BJ (cell line): ENCODE measurements around the gene FGF16. TPM values are rescaled to one million over a fixed set of nuclear protein-coding genes. Genes with fewer than 3 reads are reported as not detected.
A peak's percentile ranks its signal among the peaks of the same experiment; 100 is the strongest.

ENCODE experiments used
- CTCF ChIA-PET: fragments of 350-600 bp; formaldehyde crosslinking; extraction: SDS; loops from one replicate; lab custom pipeline; 2021; ENCODE audit warnings: antibody characterized with exemption, inconsistent platforms; lab: Yijun Ruan, JAX
- POLR2A ChIA-PET: fragments of 300-600 bp; sonication (Branson Sonifier 250); formaldehyde crosslinking; extraction: SDS; loops from one replicate; lab custom pipeline; 2021; ENCODE audit warnings: antibody characterized with exemption; lab: Charles Lee
- DNase-seq: peaks from one replicate; pipeline ENCODE4 v3.0.0-alpha.2; 2011; ENCODE audit warnings: low read depth
- H3K27me3 ChIP-seq: 2 replicates; pipeline ENCODE4 v1.6.0; 2011; ENCODE audit warnings: low read length; ENCODE audit not compliant: control insufficient read depth, insufficient read depth
- H3K36me3 ChIP-seq: 2 replicates; pipeline ENCODE4 v1.5.1; 2011; ENCODE audit warnings: low read length; ENCODE audit not compliant: control insufficient read depth, insufficient read depth
- H3K4me3 ChIP-seq: 2 replicates; pipeline ENCODE4 v1.5.1; 2011; ENCODE audit warnings: low read depth, mild to moderate bottlenecking, control low read depth, low read length
- polyA plus RNA-seq: library from polyadenylated mRNA; depleted of rRNA; stranded (reverse); fragments of >200 nt; gene quantifications from 2 replicates; pipeline ENCODE4 v1.2.3, GENCODE V29; 2011
- TF ChIP-seq, protein P1 (sequence below): IDR thresholded peaks from 2 replicates; pipeline ENCODE4 v1.5.1; 2011; ENCODE audit warnings: low read depth, mild to moderate bottlenecking, control low read depth, inconsistent platforms, low read length, moderate library complexity; ENCODE audit not compliant: insufficient read depth

The FGF16 gene
- polyA plus RNA-seq, 1 experiment, result not detected

DNA sequence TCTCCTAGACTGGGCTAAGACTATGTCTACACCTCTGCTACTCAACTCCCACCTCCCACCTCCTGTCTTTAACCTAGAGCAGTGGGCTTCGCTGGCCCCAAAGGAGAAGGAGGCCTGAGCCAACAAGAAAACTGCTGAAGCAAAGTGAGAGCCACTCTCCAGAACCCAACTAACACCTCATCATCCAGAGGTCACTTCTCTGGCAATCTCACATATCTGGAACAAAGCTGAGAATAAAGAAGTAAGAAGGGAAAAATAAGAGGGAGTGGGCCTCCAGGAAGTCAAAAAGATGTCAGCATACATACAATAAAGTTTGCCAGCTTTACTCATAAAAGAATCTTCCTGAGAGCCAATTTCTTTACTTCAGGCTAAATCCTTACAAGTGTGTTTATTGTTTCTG is 18.6 kb upstream of the FGF16 start:
- H3K27me3 ChIP-seq, result no peaks in the 10 kb centered on the region
- ChIA-PET CTCF (no interaction called here), POLR2A (no interaction called here)
- no peak for DNase-seq
- H3K4me3 ChIP-seq, result no peak overlapping the region
- H3K36me3 ChIP-seq, result no peaks in the 10 kb centered on the region
- TF ChIP-seq, protein P1, sequence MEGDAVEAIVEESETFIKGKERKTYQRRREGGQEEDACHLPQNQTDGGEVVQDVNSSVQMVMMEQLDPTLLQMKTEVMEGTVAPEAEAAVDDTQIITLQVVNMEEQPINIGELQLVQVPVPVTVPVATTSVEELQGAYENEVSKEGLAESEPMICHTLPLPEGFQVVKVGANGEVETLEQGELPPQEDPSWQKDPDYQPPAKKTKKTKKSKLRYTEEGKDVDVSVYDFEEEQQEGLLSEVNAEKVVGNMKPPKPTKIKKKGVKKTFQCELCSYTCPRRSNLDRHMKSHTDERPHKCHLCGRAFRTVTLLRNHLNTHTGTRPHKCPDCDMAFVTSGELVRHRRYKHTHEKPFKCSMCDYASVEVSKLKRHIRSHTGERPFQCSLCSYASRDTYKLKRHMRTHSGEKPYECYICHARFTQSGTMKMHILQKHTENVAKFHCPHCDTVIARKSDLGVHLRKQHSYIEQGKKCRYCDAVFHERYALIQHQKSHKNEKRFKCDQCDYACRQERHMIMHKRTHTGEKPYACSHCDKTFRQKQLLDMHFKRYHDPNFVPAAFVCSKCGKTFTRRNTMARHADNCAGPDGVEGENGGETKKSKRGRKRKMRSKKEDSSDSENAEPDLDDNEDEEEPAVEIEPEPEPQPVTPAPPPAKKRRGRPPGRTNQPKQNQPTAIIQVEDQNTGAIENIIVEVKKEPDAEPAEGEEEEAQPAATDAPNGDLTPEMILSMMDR, result no peak

DNA sequence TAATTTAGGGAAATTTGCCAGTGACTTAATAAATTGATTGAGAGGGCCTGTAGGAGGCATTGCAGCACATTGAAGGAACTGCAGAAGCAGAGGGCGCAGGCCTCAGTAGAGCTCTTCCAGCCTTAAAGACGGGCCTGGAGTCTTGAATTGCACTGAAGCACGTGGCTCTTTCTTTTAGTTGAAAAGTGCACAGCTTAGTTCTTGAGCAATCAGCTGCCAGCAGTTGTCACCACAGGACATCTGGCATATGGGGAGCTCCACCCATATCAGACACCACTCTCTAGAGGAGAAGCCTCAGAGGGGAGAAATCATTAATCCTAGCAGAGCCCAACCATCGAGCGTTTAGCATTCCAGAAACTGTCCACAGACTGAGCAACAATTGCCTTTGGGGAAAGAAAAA is 16.0 kb upstream of the FGF16 start:
- Histone ChIP-seq H3K27me3 (no peaks in the 10 kb centered on the region), H3K4me3 (no peak overlapping the region), H3K36me3 (no peaks in the 10 kb centered on the region)
- TF ChIP-seq, protein P1, result no peak
- DNase-seq, result peak; percentile 58
- CTCF ChIA-PET, result interaction anchor here (0.7 kb wide), 1 partner anchor 41 kb away, joined by 3 read pairs; no protein-coding TSS in a partner anchor
- POLR2A ChIA-PET, result no interaction called here

DNA sequence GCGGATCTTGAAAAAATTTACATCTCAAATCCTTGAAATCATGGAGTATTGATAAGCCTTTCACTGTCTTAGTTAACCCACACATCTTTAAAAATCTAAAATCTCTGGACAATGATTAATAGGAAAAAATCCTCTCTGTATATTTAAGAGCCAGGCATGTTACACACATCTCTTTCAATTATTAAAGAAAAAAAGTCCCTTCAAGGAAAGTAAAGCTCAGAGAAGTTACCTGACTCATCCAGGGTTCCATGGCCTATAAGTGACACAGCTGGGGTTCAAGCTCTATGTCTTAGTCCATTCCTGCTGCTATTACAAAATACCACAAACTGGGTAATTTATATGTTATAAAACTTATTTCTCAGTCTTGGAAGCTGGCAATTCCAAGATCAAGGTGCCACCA is 14.2 kb upstream of the FGF16 start:
- TF ChIP-seq, protein P1, result no peak
- H3K27me3 ChIP-seq, result no peaks in the 10 kb centered on the region
- no peak for DNase-seq
- H3K36me3 ChIP-seq, result no peaks in the 10 kb centered on the region
- CTCF ChIA-PET, result no interaction called here
- H3K4me3 ChIP-seq, result no peak overlapping the region
- POLR2A ChIA-PET, result no interaction called here

DNA sequence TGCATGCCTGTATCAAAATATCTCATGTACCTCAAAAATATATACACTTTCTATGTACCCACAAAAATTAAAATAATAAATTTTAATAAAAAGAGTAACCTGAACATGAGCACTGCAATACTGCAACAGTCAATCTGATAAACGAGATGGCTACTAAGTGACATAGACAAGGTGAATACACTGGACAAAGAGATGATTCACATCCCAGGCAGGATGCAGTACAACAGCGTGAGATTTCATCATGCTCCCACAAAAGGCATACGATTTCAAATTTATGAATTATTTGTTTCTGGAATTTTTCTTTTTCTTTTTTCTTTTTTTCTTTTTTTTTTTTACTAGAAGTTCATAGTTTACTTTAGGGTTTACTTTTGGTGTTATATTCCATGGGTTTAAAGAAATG is 12.2 kb upstream of the FGF16 start:
- Histone ChIP-seq H3K36me3 (no peaks in the 10 kb centered on the region), H3K4me3 (no peak overlapping the region), H3K27me3 (no peaks in the 10 kb centered on the region)
- ChIA-PET CTCF (no interaction called here), POLR2A (no interaction called here)
- no peak for DNase-seq
- TF ChIP-seq, protein P1, result no peak

DNA sequence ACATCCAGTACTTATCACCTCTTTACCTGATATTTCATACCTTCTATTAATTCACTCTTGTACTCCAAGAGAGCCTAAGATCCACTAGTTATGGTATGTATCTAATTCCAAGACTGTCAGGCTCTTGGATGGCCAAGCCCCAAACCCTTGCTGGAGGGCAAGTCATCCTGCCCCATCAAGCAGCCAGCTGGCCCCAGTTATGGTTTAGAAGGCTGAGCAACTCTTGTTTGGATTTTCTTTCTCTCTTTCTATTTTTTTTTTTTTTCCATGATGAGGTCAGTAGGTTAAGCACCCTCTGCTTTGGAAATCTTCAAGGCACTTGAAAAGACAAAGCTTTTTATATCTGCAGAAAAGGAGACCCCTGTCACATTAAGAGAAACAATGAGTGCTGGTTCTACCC is 10.9 kb upstream of the FGF16 start:
- ChIA-PET CTCF (no interaction called here), POLR2A (no interaction called here)
- DNase-seq, result no peak
- TF ChIP-seq, protein P1, result no peak
- Histone ChIP-seq H3K4me3 (no peak overlapping the region), H3K27me3 (no peaks in the 10 kb centered on the region), H3K36me3 (no peaks in the 10 kb centered on the region)
